ENCODE results near the gene DCAF16. TPM values are rescaled to one million over a fixed set of nuclear protein-coding genes. Genes with fewer than 3 reads are reported as not detected.

Gene DCAF16
- total RNA-seq, 1 donor from 2014 or later: 23.0 TPM

GRCh38 chr4:17769406-17770174 lies 41.0 kb downstream of the DCAF16 start:
- Histone ChIP-seq H3K27me3 (ENCODE audit: control insufficient read depth in 3 of 3, insufficient read depth in 3 of 3, low read length in 3 of 3) (no peaks in the 10 kb centered on the region), H3K36me3 (ENCODE audit: control insufficient read depth in 3 of 3, insufficient read depth in 3 of 3, low read length in 3 of 3) (no peaks in the 10 kb centered on the region), H3K4me1 (ENCODE audit: control insufficient read depth in 3 of 3, insufficient read depth in 3 of 3, low read length in 3 of 3) (peaks cover 4 to 18% (median 5%) of the 10 kb centered on the region in 3 donors), H3K4me3 (ENCODE audit: low read length in 3 of 3) (no peak overlapping the region), H3K9ac (ENCODE audit: low read depth in 1 of 3, low read length in 3 of 3) (no peak overlapping the region), H3K27ac (ENCODE audit: low read depth, low read length) (peak overlapping the region; percentile 68), H3K9me3 (ENCODE audit: control insufficient read depth in 3 of 3, low read length in 3 of 3) (no peaks in the 10 kb centered on the region)

- no peaks in the 10 kb centered on the region for H3K9me3 ChIP-seq (ENCODE audit: control insufficient read depth in 3 of 3, low read length in 3 of 3)
- H3K27ac ChIP-seq (ENCODE audit: low read depth, low read length): no peak overlapping the region
- H3K4me1 ChIP-seq (ENCODE audit: control insufficient read depth in 3 of 3, insufficient read depth in 3 of 3, low read length in 3 of 3): peaks cover 5 to 40% (median 13%) of the 10 kb centered on the region in 3 donors
- H3K36me3 ChIP-seq (ENCODE audit: control insufficient read depth in 3 of 3, insufficient read depth in 3 of 3, low read length in 3 of 3): no peaks in the 10 kb centered on the region
- no peak overlapping the region for H3K4me3 ChIP-seq (ENCODE audit: low read length in 3 of 3)
- no peak overlapping the region for H3K9ac ChIP-seq (ENCODE audit: low read depth in 1 of 3, low read length in 3 of 3)
- no peaks in the 10 kb centered on the region for H3K27me3 ChIP-seq (ENCODE audit: control insufficient read depth in 3 of 3, insufficient read depth in 3 of 3, low read length in 3 of 3)
Measured at GRCh38 chr4:17766826-17767458, 43.6 kb downstream of the DCAF16 start.

- H3K36me3 ChIP-seq (ENCODE audit: control insufficient read depth in 3 of 3, insufficient read depth in 3 of 3, low read length in 3 of 3): no peaks in the 10 kb centered on the region
- no peak overlapping the region for H3K9ac ChIP-seq (ENCODE audit: low read depth in 1 of 3, low read length in 3 of 3)
- H3K9me3 ChIP-seq (ENCODE audit: control insufficient read depth in 3 of 3, low read length in 3 of 3): no peaks in the 10 kb centered on the region
- H3K4me1 ChIP-seq (ENCODE audit: control insufficient read depth in 3 of 3, insufficient read depth in 3 of 3, low read length in 3 of 3): peaks cover 0 to 35% (median 17%) of the 10 kb centered on the region in 3 donors
- no peak overlapping the region for H3K4me3 ChIP-seq (ENCODE audit: low read length in 3 of 3)
- no peaks in the 10 kb centered on the region for H3K27me3 ChIP-seq (ENCODE audit: control insufficient read depth in 3 of 3, insufficient read depth in 3 of 3, low read length in 3 of 3)
- H3K27ac ChIP-seq (ENCODE audit: low read depth, low read length): no peak overlapping the region
Measured at GRCh38 chr4:17765514-17766286, 44.9 kb downstream of the DCAF16 start.

- H3K9me3 ChIP-seq (ENCODE audit: control insufficient read depth in 3 of 3, low read length in 3 of 3): no peaks in the 10 kb centered on the region
- H3K27ac ChIP-seq (ENCODE audit: low read depth, low read length): no peak overlapping the region
- no peak overlapping the region for H3K9ac ChIP-seq (ENCODE audit: low read depth in 1 of 3, low read length in 3 of 3)
- H3K4me3 ChIP-seq (ENCODE audit: low read length in 3 of 3): no peak overlapping the region
- H3K27me3 ChIP-seq (ENCODE audit: control insufficient read depth in 3 of 3, insufficient read depth in 3 of 3, low read length in 3 of 3): no peaks in the 10 kb centered on the region
- H3K36me3 ChIP-seq (ENCODE audit: control insufficient read depth in 3 of 3, insufficient read depth in 3 of 3, low read length in 3 of 3): no peaks in the 10 kb centered on the region
- H3K4me1 ChIP-seq (ENCODE audit: control insufficient read depth in 3 of 3, insufficient read depth in 3 of 3, low read length in 3 of 3): peaks cover 0 to 26% (median 14%) of the 10 kb centered on the region in 3 donors
Measured at GRCh38 chr4:17763931-17764330, 46.6 kb downstream of the DCAF16 start.

- Histone ChIP-seq H3K27ac (ENCODE audit: low read depth, low read length) (peak overlapping the region; percentile 32), H3K9me3 (ENCODE audit: control insufficient read depth in 3 of 3, low read length in 3 of 3) (no peaks in the 10 kb centered on the region)
Measured at GRCh38 chr4:17763416-17763815, 47.1 kb downstream of the DCAF16 start.

GRCh38 chr4:17762726-17763125 lies 47.8 kb downstream of the DCAF16 start:
- H3K36me3 ChIP-seq (ENCODE audit: control insufficient read depth in 3 of 3, insufficient read depth in 3 of 3, low read length in 3 of 3): no peaks in the 10 kb centered on the region
- H3K4me3 ChIP-seq (ENCODE audit: low read length in 3 of 3): peak overlapping the region in 1 of 3 donors; percentile 4
- peak overlapping the region; percentile 32 for H3K27ac ChIP-seq (ENCODE audit: low read depth, low read length)
- H3K9ac ChIP-seq (ENCODE audit: low read depth in 1 of 3, low read length in 3 of 3): no peak overlapping the region
- no peaks in the 10 kb centered on the region for H3K9me3 ChIP-seq (ENCODE audit: control insufficient read depth in 3 of 3, low read length in 3 of 3)
- no peaks in the 10 kb centered on the region for H3K27me3 ChIP-seq (ENCODE audit: control insufficient read depth in 3 of 3, insufficient read depth in 3 of 3, low read length in 3 of 3)
- peaks cover 0 to 33% (median 14%) of the 10 kb centered on the region in 3 donors for H3K4me1 ChIP-seq (ENCODE audit: control insufficient read depth in 3 of 3, insufficient read depth in 3 of 3, low read length in 3 of 3)

More at GRCh38 chr4:17763416-17763815, 47.1 kb downstream of the DCAF16 start:
- Histone ChIP-seq H3K4me3 (ENCODE audit: low read length in 3 of 3) (no peak overlapping the region), H3K9ac (ENCODE audit: low read depth in 1 of 3, low read length in 3 of 3) (no peak overlapping the region), H3K4me1 (ENCODE audit: control insufficient read depth in 3 of 3, insufficient read depth in 3 of 3, low read length in 3 of 3) (peaks cover 0 to 30% (median 14%) of the 10 kb centered on the region in 3 donors), H3K36me3 (ENCODE audit: control insufficient read depth in 3 of 3, insufficient read depth in 3 of 3, low read length in 3 of 3) (no peaks in the 10 kb centered on the region), H3K27me3 (ENCODE audit: control insufficient read depth in 3 of 3, insufficient read depth in 3 of 3, low read length in 3 of 3) (no peaks in the 10 kb centered on the region)

GRCh38 chr4:17761062-17761461 lies 49.5 kb downstream of the DCAF16 start:
- Histone ChIP-seq H3K9ac (ENCODE audit: low read depth in 1 of 3, low read length in 3 of 3) (no peak overlapping the region), H3K4me1 (ENCODE audit: control insufficient read depth in 3 of 3, insufficient read depth in 3 of 3, low read length in 3 of 3) (peaks cover 0 to 33% (median 14%) of the 10 kb centered on the region in 3 donors), H3K27ac (ENCODE audit: low read depth, low read length) (no peak overlapping the region), H3K36me3 (ENCODE audit: control insufficient read depth in 3 of 3, insufficient read depth in 3 of 3, low read length in 3 of 3) (no peaks in the 10 kb centered on the region), H3K27me3 (ENCODE audit: control insufficient read depth in 3 of 3, insufficient read depth in 3 of 3, low read length in 3 of 3) (no peaks in the 10 kb centered on the region), H3K4me3 (ENCODE audit: low read length in 3 of 3) (no peak overlapping the region), H3K9me3 (ENCODE audit: control insufficient read depth in 3 of 3, low read length in 3 of 3) (no peaks in the 10 kb centered on the region)

- Histone ChIP-seq H3K27ac (ENCODE audit: low read depth, low read length) (no peak overlapping the region), H3K9ac (ENCODE audit: low read depth in 1 of 3, low read length in 3 of 3) (no peak overlapping the region), H3K4me1 (ENCODE audit: control insufficient read depth in 3 of 3, insufficient read depth in 3 of 3, low read length in 3 of 3) (peaks cover 0 to 33% (median 14%) of the 10 kb centered on the region in 3 donors), H3K9me3 (ENCODE audit: control insufficient read depth in 3 of 3, low read length in 3 of 3) (no peaks in the 10 kb centered on the region), H3K4me3 (ENCODE audit: low read length in 3 of 3) (no peak overlapping the region), H3K27me3 (ENCODE audit: control insufficient read depth in 3 of 3, insufficient read depth in 3 of 3, low read length in 3 of 3) (no peaks in the 10 kb centered on the region), H3K36me3 (ENCODE audit: control insufficient read depth in 3 of 3, insufficient read depth in 3 of 3, low read length in 3 of 3) (no peaks in the 10 kb centered on the region)
Measured at GRCh38 chr4:17760626-17761025, 49.9 kb downstream of the DCAF16 start.

GRCh38 chr4:17758485-17758884 lies 52.1 kb downstream of the DCAF16 start:
- Histone ChIP-seq H3K9ac (ENCODE audit: low read depth in 1 of 3, low read length in 3 of 3) (peak overlapping the region in 1 of 3 donors; percentile 12), H3K4me1 (ENCODE audit: control insufficient read depth in 3 of 3, insufficient read depth in 3 of 3, low read length in 3 of 3) (peaks cover 0 to 24% (median 6%) of the 10 kb centered on the region in 3 donors), H3K27me3 (ENCODE audit: control insufficient read depth in 3 of 3, insufficient read depth in 3 of 3, low read length in 3 of 3) (no peaks in the 10 kb centered on the region), H3K36me3 (ENCODE audit: control insufficient read depth in 3 of 3, insufficient read depth in 3 of 3, low read length in 3 of 3) (no peaks in the 10 kb centered on the region), H3K9me3 (ENCODE audit: control insufficient read depth in 3 of 3, low read length in 3 of 3) (no peaks in the 10 kb centered on the region), H3K4me3 (ENCODE audit: low read length in 3 of 3) (no peak overlapping the region), H3K27ac (ENCODE audit: low read depth, low read length) (peak overlapping the region; percentile 8)

Measured in skeletal muscle tissue (tissue), 4 donors.